ENCODE measurements around the gene BCDIN3D.

DNA sequence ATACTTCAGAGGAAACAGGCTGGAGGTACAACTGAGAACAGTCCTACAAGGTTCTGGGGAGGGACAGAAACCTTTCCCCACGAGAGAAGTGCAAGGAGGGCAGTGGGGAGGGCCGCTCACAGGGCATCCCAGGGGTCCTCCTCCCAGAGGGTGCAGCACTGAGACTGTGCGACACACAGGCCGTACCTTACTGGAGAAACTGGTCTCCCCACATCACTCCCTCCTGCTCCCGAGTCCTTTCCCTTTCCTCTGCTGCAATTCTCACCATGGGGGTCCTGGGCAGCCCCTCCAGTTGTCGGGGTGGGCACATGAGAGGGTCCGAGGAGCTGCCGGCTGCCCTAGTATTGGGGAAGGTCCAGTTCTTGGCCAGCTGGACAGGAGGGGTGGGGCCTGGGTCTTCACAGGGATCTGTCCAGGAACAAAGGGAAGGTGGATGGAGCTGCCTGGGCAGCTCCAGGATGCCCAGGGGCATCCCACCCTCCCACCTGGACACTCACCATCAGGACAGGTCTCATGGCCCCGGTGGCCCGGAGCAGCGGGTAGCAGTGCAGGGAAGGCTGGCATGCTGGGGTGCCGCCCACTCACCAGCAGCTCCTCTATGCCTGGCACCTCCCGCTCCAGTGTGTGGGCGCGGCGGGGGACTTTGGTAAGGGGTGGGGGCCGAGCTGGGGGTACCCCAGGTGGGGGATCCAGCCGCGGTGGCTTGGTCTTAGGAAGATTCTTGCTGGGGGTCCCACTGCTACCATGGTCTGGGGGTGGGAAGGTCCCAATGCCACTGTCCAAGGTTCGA lies 50.5 kb downstream of the BCDIN3D start:
- TF ChIP-seq ZC3H4 (CRISPR knock-in tag; IDR thresholded peaks at IDR 0.05; ENCODE audit: borderline replicate concordance): no peak
- TF ChIP-seq, protein P1, sequence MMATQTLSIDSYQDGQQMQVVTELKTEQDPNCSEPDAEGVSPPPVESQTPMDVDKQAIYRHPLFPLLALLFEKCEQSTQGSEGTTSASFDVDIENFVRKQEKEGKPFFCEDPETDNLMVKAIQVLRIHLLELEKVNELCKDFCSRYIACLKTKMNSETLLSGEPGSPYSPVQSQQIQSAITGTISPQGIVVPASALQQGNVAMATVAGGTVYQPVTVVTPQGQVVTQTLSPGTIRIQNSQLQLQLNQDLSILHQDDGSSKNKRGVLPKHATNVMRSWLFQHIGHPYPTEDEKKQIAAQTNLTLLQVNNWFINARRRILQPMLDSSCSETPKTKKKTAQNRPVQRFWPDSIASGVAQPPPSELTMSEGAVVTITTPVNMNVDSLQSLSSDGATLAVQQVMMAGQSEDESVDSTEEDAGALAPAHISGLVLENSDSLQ (IDR thresholded peaks at IDR 0.05): no peak
- TF ChIP-seq, protein P2, sequence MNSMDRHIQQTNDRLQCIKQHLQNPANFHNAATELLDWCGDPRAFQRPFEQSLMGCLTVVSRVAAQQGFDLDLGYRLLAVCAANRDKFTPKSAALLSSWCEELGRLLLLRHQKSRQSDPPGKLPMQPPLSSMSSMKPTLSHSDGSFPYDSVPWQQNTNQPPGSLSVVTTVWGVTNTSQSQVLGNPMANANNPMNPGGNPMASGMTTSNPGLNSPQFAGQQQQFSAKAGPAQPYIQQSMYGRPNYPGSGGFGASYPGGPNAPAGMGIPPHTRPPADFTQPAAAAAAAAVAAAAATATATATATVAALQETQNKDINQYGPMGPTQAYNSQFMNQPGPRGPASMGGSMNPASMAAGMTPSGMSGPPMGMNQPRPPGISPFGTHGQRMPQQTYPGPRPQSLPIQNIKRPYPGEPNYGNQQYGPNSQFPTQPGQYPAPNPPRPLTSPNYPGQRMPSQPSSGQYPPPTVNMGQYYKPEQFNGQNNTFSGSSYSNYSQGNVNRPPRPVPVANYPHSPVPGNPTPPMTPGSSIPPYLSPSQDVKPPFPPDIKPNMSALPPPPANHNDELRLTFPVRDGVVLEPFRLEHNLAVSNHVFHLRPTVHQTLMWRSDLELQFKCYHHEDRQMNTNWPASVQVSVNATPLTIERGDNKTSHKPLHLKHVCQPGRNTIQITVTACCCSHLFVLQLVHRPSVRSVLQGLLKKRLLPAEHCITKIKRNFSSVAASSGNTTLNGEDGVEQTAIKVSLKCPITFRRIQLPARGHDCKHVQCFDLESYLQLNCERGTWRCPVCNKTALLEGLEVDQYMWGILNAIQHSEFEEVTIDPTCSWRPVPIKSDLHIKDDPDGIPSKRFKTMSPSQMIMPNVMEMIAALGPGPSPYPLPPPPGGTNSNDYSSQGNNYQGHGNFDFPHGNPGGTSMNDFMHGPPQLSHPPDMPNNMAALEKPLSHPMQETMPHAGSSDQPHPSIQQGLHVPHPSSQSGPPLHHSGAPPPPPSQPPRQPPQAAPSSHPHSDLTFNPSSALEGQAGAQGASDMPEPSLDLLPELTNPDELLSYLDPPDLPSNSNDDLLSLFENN (IDR thresholded peaks at IDR 0.05; ENCODE audit: low read depth in 2 of 2, low read length in 2 of 2): no peak
